Activated CD4-positive, alpha-beta T cell treated with anti-CD3 and anti-CD28 coated beads, Interleukin-2, amount 50 U/mL, for 4 hours (primary cell): ENCODE measurements around the gene SMAD7.

Experiments used
- DNase-seq, 2 experiments: peaks; one replicate each; pipeline ENCODE4 v3.0.0-alpha.2; 2020

SMAD7 gene

DNA sequence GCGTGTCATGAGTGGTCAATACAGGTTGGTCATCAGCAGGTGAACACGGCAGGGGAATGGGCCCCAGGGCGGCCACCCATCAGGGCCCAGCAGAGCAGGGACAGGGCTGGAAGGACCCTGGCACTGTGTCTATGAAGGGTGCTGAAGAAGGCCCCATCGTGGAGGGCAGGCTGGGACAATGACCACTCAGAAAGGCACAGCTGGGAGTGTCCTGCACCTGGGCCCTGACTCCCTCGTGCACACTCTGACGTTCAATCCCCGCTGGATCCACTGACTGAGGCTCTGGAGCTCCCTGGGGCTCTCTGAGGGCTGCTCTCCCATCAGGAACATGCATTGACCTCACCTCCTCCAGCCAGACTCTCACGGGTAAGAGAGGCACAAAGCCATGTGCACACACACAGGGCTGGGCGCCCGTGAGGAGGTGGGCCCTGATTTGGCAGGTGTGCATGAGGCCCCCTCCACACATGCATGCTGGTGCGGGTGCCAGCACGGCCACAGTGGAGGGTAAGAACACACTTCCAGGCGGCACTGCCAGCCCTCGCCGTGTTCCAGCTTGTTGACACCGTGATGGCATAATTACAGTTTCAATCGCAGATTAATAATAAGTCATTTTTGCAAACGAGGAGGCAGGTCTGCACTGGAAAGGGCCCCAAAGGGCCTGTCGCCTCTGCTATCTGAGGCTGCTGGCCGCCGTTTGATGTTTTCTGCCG is 58.5 kb downstream of the SMAD7 start:
- DNase-seq, result no peak

DNA sequence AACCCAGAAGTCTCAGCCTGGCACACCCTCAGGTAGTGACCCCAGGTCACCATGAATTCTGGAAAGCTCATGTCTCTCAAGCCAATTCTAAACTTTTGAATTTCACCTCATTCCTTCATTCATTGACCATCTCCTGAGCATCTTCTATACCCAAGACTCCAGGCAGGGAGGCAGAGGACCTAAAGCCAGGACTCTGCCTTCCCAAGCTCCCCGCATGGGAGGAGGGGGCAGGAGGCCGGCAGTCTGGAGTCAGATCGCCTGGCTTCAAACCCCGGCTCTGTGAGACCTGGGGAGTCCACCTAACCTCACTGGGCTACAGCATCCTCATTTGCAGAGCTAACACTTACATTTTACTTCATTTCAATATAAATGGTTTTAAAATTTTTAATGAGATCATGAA is 59.0 kb downstream of the SMAD7 start:
- DNase-seq, result no peak

DNA sequence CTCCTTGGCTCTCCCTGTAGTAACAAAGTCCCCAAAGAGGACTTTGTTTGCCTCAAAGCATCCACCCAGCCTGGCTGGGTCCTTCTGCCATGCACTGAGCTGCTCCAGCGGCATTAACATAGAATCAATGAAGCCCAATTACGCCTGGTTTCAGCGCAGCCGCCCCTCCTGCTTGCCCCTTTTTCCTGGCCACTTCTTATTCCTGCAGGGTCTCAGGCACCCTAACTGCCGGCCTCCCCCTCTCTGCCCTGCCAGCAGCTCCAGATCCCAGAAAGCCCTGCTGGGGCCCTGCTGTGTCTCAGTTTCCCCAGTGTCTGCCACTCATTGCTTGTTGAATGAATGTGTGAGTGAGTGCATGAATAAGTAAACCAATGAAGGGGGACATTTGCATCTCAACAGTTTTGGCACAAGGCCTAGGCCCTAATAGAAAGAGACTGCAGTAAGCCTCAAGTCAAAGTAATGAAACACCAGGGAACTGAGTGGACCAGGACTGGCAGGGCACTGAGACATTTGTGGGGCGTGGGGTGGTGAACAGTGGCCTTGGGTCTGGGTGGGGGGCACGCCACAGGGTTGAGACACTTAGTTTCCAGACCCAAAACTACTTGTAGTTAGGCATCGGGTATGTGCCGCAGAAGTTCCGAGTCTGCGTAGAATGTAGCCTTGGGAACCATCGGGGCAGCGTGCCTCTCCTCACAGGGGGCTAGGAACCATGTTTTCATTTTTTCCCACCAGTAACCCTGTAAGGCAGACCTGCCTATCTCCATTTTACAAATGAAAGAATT is 60.6 kb downstream of the SMAD7 start:
- no peak for DNase-seq

DNA sequence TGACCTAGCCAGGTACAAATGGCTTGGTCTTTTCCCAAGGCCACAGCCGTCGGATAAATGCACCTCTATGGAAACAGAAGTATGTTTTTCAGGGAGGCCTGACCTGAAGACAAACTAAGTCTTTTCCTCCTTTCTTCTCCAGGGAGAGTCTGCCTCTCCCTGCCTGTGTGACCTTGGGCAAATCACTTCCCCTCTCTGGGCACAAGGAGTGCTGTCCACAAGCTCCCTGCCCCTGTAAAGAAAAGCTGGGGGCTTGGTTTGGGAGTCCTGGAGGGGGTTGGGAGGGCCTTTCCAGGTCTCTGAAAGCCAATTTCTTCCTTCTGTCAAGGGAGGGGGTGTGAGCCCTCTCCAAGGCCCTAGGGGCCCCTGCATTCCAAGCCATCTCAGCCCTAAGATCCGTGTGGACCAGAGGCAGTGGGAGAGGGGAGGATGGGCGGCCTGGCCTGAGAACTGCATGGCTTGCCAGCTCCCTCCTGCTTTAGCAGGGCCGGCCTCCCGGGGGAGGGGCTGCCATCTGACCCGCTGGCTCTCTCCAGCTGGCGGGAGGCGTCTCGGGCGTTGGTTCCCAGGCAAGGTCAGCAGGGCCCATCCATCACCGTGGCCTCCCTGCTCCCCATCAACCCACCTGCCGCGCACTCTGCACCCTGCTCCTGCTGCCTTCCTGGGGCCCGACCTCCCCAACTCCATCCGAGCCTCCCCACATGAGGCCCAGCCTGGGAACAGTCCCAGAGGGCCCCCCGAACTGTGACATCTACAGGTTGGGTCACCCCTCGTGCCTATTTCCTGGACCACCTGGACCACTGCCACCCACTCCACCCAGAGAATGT is 61.4 kb downstream of the SMAD7 start:
- no peak for DNase-seq

DNA sequence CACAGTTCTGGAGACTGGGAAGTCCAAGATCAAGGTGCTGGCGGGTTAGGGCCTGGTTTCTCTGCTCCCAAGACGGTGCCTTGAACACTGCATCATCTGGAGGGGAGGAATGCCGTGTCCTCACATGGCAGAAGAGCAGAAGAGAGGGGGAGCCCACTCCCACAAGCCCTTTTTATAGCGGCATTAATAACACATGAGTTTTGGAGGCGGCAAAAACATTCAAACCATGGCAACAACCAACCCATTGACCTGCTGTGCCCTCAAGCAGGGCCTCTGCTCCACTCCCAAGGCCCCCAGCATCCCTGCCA is 62.0 kb downstream of the SMAD7 start:
- DNase-seq, result no peak

DNA sequence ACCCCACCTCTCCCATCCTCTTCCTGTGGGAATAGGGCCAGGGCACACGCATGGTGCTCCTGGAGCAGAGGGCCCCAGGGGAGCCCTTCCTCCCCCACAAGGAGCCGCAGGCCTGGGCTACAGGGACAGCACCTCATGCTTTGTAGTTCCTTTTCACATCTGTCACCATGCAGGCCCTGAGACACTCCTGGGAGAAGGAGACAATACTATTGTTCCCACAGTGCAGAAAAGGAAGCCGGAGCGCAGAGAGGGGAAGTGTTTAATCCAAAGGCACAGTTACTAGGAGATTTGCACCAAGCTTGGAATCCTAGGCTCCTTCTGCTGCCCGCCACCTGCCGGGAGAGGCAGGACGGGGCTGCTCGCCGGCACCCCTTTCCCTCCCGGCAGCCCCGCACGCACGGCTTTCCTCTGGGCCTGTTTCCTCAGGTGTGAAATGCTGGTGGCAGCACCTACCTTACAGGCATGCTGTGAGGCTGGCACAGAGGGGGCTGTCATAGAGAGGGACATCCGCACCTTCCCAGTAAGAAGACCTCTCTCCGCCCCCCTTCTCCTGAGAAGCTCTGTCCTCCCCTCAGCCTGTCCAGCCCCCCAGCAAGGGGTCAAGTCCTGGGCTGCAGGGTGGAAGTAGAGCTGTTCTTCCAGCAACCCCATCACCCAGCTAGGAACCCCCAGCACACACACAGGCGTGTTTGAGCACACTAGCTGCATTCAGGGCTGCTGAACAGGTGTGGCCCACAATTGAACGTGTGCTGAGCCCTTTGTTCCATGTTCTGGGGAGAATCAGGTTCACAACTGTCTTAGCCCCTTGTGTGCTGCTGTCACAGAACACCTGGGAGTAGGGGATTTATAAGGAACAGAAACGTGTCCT is 62.6 kb downstream of the SMAD7 start:
- no peak for DNase-seq

DNA sequence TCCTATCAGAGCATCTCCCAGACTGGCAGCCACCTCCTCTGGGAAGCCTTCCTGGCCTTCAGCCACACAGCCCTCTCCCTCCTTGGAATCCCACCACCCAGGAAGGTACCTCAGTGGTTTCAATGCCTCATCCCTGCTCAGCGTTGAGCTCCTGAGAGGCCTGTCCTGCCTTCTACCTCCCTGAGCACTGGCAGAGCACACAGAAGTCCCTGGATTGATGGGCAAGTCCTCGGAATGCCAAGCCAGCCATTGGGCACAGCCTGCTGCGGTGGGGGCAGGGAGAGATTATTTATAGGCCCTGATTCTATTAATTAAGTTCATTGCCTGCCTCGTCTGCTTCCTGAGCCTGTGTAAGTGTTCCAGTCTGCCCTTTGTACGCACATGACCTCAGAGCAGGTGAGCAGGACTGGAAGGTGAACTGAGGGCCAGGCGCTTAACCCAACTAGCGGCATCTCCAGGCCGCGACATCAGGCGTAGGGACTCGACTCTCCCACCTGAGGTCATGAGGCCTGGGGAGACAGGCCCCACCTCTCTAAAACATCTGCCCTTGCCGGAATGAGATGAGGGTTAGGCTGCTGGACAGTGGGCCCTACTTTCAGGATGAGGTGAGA is 63.4 kb downstream of the SMAD7 start:
- DNase-seq, result no peak

DNA sequence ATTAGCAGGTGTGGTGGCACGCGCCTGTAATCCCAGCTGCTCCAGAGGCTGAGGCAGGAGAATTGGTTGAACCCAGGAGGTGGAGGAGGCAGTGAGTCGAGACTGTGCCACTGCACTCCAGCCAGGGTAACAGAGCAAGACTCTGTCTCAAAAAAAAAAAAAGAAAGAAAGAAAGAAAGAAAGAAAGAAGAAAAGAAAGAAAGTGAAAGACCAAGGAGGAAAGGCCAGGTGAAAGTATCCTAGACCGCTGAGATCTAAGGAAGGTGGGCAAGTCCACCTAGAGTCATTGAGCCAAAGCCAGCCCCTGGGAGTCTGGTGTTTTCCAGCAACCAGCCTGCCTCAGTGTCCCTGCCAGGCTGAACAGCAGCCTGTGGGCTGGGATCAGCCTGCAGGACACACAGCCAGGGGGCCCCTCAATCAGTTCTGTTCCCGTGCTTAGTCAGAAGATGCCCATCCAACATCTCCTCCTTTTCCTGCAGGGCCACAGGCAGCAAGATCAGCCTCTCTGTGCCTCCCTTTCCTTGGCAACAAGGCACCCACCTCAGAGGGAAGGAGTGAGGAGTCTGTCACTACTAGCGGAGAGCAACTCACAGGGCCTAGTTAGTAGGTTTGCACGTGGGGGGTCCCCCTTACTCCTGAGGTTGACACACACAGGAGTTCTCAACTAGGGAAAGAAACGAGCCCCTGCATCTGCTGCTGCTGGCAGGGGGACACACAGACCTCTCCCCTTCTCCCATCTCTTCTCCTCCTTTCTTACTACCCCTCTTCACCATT is 64.1 kb downstream of the SMAD7 start:
- no peak for DNase-seq

DNA sequence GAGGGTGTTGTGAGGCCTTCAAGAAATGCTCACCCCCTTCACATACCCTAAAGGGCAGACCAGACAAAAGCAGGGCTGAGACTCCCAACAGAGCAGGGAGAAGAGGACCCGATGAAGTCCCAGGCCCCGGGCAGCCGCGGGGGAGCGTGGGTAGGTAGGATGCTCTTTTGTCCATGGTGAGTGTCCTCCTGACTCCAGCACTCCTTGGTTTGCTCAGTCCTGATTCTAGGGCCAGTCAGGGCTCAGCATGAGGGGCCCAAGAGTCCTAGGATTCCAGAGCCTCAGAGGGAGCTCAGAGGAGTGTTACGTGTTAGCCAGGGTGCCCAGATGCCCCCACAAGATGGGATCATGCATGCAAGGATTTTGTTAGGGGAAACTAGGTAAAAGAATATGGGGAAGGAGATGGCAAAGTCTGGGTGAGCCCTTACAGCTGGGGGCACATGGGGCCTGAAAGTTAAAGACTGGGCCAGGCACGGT is 64.8 kb downstream of the SMAD7 start:
- DNase-seq, result no peak

DNA sequence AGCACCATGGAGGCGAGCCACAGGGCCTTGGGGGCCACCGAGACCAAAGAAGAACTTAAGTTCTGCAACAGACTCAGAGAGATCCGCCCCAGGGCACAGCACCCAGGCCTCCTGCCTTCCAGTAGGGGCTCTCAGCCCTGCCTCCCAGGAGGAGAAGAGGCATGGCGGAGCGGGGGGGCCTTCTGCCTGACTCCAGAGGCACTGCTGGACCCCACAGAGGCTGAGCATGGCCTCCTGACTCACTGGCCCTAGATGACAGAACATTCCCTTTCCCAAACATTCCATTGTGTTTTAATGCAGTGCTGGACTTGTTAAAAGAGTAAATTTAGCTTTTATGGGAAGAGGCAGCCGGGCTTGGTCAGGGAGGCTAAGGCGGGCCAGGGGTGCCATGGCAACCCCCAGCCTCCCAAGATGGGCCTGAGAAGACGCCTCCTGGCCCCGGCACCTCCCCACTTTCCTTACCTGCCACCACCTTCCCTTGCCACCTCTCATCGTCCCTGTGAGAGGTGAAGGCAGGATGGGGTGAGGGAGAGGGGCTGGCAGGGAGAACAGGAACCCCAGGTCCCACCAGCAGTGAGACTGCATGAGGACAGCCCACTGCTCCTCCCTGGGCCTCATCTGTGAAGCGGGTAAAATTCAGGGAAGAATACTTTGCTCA is 65.4 kb downstream of the SMAD7 start:
- no peak for DNase-seq

DNA sequence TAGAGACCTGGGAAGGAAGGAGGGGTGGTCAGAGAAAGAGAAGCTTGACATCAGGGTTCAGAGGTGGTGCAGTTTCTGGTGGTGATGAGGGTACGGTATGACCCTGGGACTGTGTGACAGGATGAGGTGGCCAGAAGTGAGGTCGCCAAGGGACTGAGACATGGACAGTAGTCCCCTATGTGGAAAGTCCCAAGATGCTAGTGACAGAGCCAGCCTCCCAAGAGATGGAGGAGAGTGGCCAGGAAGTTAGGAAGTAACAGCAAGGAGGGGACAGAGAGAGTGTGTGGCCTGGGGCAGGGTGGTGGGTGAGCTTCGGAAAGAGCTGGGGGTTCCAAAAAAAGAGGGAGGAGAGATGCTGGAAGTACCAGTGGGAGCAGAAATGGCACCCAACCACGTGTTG is 66.0 kb downstream of the SMAD7 start:
- DNase-seq, result no peak

DNA sequence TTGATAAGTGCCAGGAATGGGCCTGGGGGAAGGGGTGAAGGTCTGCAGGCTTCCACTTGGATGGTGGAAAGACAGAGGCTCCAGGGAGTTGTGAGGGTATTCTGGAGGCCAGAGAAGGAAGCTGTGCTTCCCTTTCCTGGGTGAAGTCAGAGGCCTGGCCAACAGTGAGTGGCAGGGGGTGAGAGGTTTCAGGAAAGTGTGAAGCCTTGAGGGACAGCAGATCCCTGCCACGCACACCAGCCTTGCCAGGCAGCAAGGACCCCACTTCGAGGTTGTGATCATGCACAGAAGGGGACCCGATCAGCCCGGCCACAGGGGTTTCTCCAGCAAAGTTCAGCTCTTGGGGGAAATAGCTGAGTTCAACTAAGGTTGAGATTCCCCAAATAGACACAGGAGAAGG is 66.5 kb downstream of the SMAD7 start:
- DNase-seq, result no peak

DNA sequence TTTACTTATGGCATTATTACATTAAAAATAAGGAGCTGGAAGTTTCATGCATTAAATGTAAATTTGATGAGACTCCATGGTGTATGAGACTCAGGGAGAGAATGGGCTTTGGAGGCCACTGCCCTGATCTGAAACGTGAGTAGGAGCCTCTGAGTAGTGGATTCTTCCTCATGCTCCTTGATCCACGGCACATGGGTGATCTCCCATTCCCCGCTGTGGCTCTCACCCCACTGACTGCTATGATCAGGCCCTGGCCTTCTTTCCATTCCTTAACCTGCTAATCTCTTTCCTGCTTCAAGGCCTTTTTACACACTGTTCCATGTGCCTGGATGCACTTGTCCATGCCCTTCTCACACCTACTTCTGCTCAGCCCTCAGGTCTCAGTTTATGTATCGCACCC is 68.4 kb downstream of the SMAD7 start:
- DNase-seq, result no peak

DNA sequence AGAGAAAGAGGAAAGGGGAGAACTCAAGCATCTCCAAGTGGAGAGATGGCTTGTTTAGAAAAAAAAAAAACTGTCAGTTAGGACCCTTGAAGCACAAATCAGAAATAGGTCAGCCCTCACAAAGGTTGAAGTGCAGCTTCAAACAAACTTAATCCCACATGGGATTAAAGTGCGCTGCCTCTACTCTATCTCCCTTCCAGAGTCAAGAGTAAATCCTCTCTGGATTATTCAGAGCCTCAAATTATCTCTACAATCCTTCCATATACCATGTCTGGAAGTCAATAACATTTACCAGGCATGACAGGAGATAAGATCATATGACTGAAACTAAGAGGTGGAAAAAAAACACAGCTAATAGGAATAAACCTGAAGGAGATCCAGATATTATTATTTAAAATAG is 69.8 kb downstream of the SMAD7 start:
- DNase-seq, result no peak

DNA sequence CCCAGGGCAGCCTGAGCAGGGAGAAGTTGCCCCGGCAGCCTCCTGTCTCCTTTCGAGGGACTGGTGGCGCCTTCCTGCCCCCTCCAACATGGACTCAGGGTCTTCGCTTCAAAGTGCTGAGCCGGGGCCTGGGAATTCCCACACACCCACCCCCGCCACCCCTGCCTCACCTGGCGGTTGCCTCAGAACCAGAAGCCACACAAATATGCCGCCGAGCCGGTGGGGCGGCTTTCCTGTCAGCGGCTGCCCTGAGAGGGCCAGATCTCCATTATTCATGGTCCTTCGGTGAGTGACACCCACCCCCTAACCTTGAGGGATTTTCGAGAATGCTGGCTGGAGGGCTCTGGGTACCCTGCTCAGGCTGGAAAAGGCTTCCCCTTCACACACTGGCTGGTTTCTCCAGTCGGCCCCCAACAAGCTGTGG is 71.7 kb downstream of the SMAD7 start:
- DNase-seq, result no peak

DNA sequence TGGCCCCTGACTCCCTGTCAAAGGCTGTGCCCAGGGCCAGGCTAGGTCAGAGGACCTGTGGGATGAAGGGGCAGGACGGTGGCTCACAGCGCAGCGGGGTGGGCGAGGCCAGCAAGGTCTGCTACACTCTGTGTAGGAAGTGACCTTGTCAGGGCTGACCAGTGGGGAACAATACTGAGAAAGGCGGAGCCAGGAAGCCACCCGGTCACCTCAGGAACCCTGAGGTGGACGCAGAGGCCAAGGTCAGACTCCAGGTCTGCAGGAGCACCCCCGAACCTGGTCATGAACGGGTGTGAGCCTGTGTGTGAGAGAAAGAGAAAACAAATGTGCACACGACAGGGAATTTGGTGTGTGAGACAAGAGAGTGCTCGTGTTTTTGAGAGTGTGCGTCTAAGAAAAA is 72.3 kb downstream of the SMAD7 start:
- DNase-seq, result no peak

DNA sequence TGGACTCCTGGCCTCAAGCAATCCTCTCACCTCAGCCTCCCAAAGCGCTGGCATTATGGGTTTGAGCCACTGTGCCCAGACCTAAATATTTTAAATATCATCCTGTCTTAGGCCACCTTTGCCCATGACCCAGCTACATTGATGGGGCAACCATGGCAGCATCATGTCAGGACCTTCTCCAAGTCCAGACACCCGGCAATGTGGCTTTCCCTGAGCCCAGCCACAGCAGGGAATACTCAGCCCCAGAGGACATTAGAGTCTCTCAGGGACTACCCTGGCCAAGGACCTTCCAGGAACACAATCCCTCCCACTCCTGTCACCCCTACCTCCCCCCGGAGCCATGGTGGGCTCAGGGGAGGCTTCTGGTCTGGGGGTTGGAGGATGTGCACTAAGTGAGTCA is 72.8 kb downstream of the SMAD7 start:
- DNase-seq, result no peak

DNA sequence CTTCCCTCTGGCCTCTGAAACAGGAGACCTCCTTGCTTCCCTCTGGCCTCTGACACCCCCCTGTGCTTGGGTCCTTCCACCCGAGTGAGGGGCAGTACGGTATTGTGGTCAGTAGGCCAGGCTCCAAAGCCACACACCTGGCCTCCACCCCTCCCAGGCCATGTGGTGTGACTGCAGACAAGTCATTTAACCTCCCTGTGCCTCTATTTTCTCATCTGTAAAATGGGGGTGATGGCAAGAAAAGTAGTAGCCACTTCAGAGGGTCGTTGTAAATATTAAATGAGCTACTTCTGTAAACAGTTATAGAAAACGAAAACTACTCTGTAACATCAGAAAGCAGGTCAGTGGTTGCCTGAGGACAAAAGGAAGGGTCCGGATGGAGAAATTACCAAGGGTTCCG is 74.2 kb downstream of the SMAD7 start:
- no peak for DNase-seq

DNA sequence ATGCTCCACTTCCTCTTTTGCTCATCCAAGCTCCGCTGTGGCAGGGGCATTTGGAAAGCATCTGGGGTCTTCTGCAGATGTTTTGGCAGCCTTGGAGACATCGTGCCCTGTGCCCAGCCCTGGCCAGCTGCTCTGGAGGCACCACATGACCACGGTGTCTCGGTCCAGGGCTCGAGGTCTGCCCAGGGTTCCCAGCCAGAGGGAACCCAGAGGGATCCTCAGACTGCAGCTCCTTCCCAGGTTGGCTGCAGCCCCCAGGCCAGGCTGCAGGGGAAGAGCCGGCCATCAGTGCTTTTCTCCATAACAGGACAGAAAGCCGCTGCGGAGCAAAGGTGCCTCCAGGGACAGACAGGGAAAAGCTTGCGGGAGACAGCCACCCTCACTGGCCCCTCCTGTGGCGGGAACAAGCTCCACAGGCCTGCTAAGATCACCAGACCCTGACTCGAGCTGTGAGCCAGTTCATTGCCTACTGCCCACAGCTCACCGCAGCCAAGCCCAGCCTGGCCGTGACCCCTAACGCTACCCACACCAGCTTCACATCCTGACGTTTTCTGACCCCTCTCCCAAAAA is 74.7 kb downstream of the SMAD7 start:
- no peak for DNase-seq

DNA sequence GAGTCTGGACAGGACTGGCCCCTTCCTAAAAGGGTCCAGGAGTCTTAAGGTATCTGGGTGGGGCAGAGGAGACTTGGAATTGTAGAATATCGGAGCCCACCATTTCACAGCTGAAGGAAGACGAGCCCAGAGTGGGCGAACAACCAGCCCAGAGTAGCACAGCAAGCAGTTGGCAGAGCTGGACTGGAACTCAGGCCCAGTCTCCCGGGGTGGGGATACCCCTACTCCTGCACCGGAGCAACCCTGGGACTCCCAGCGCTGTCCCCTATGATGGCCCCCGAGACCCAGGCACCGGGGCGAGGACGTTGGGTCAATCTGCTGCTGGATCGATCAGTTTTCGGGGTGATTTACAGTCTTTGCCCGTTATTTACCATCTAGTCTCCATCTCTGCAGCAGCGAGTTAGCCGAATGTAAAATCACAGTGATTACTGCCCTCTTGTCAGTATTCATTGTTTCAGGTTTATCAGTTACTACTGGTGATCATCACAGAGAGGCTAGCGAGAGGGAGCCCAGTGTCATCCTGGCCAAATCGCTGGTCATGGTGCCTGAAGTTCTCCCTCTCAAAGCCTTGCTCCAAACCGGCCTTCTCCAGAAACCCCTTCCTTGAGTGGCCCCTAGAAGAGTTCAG is 75.3 kb downstream of the SMAD7 start:
- no peak for DNase-seq
